MM.1S (cell line): ENCODE measurements around the gene GNL3.
"Not testable (repeated sequence)": the region's sequence is repeated elsewhere in the genome, so short reads cannot be mapped to it uniquely, and the experiment has no call there.

Experiments
- DNase-seq: peaks from one replicate; pipeline ENCODE4 v3.0.0-alpha.2; 2015
- H2AFZ ChIP-seq: fragments of 300-600 bp; sonication (generic); 2 replicates; pipeline ENCODE4 v1.6.0; 2016; ENCODE audit warnings: antibody characterized with exemption, low read length
- H3F3A ChIP-seq: fragments of 300-600 bp; sonication (generic); 2 replicates; pipeline ENCODE4 v1.6.1; 2016; ENCODE audit warnings: mild to moderate bottlenecking, antibody characterized with exemption, low read length, moderate library complexity, mixed read lengths; ENCODE audit not compliant: insufficient read depth
- H3K27ac ChIP-seq: fragments of 300-600 bp; sonication (generic); 2 replicates; pipeline ENCODE4 v1.5.1; 2016; ENCODE audit warnings: mild to moderate bottlenecking, low read length
- H3K27me3 ChIP-seq: fragments of 300-600 bp; sonication (generic); replicated peaks from 2 replicates; pipeline ENCODE4 v1.6.0; 2016; ENCODE audit warnings: low read length; ENCODE audit not compliant: insufficient read depth
- H3K36me3 ChIP-seq: fragments of 300-600 bp; sonication (generic); replicated peaks from 2 replicates; pipeline ENCODE4 v1.6.1; 2016; ENCODE audit warnings: mild to moderate bottlenecking, low read length, mixed read lengths; ENCODE audit not compliant: insufficient read depth
- H3K4me1 ChIP-seq: fragments of 300-600 bp; sonication (generic); 2 replicates; pipeline ENCODE4 v1.6.1; 2016; ENCODE audit warnings: low read length, mixed read lengths
- H3K4me2 ChIP-seq: fragments of 300-600 bp; sonication (generic); 2 replicates; pipeline ENCODE4 v1.6.0; 2016; ENCODE audit warnings: low read depth, low read length
- H3K4me3 ChIP-seq: fragments of 300-600 bp; sonication (generic); 2 replicates; pipeline ENCODE4 v1.5.1; 2016; ENCODE audit warnings: low read length, mixed read lengths
- H3K79me2 ChIP-seq: fragments of 300-600 bp; sonication (generic); 2 replicates; pipeline ENCODE4 v1.6.1; 2016; ENCODE audit warnings: mixed run types, low read length, mixed read lengths
- H3K9ac ChIP-seq: fragments of 300-600 bp; sonication (generic); 2 replicates; pipeline ENCODE4 v1.6.1; 2016; ENCODE audit warnings: low read length, mixed read lengths
- H3K9me2 ChIP-seq: fragments of 300-600 bp; sonication (generic); replicated peaks from 2 replicates; pipeline ENCODE4 v1.6.1; 2016; ENCODE audit warnings: mild to moderate bottlenecking, low read length, mixed read lengths; ENCODE audit not compliant: insufficient read depth
- H3K9me3 ChIP-seq: fragments of 300-600 bp; sonication (generic); replicated peaks from 2 replicates; pipeline ENCODE4 v1.6.1; 2016; ENCODE audit warnings: mild to moderate bottlenecking, low read length, mixed read lengths; ENCODE audit not compliant: insufficient read depth
- H4K20me1 ChIP-seq: fragments of 300-600 bp; sonication (generic); 2 replicates; pipeline ENCODE4 v1.6.1; 2016; ENCODE audit warnings: mild to moderate bottlenecking, low read length, moderate library complexity, mixed read lengths; ENCODE audit not compliant: insufficient read depth
- CTCF ChIP-seq: fragments of 300-600 bp; sonication (generic); IDR thresholded peaks from 2 replicates; pipeline ENCODE4 v1.5.1; 2016; ENCODE audit warnings: antibody characterized with exemption, low read length, mixed read lengths
- EZH2 ChIP-seq: fragments of 300-600 bp; sonication (generic); optimal IDR thresholded peaks from 2 replicates; pipeline ENCODE3; 2017; ENCODE audit warnings: low read depth, mild to moderate bottlenecking, antibody characterized with exemption, low read length, mixed read lengths
- EZH2phosphoT487 ChIP-seq: fragments of 300-600 bp; sonication (generic); IDR thresholded peaks from 2 replicates; pipeline ENCODE4 v1.6.1; 2018; ENCODE audit warnings: antibody characterized with exemption, low read length

The GNL3 gene

GRCh38 chr3:52670621-52671521 is 15.0 kb upstream of the GNL3 start:
- Histone ChIP-seq H3K36me3 (peaks cover 5% of the 10 kb centered on the region; the same call in 1 of the 2 replicates), H3K27me3 (no peaks in the 10 kb centered on the region), H3K4me3 (no peak overlapping the region), H4K20me1 (no peaks in the 10 kb centered on the region), H3K27ac (no peak overlapping the region), H2AFZ (no peak overlapping the region), H3K4me1 (no peaks in the 10 kb centered on the region), H3F3A (no peaks in the 10 kb centered on the region), H3K79me2 (peaks cover 38% of the 10 kb centered on the region), H3K9me3 (no peaks in the 10 kb centered on the region), H3K9me2 (no peaks in the 10 kb centered on the region), H3K9ac (no peak overlapping the region), H3K4me2 (no peak overlapping the region)
- no peak for TF ChIP-seq EZH2
- TF ChIP-seq CTCF, result no peak
- TF ChIP-seq EZH2phosphoT487, result no peak
- no peak for DNase-seq

- Histone ChIP-seq H3K9me3 (no peaks in the 10 kb centered on the region), H3K9me2 (no peaks in the 10 kb centered on the region), H3K27ac (no peak overlapping the region), H3F3A (no peaks in the 10 kb centered on the region), H2AFZ (no peak overlapping the region), H3K79me2 (peaks cover 44% of the 10 kb centered on the region), H3K4me2 (no peak overlapping the region), H4K20me1 (no peaks in the 10 kb centered on the region), H3K4me3 (no peak overlapping the region), H3K36me3 (peaks cover 5% of the 10 kb centered on the region; the same call in 1 of the 2 replicates), H3K9ac (no peak overlapping the region), H3K27me3 (no peaks in the 10 kb centered on the region), H3K4me1 (no peaks in the 10 kb centered on the region)
- TF ChIP-seq CTCF (no peak), EZH2phosphoT487 (no peak), EZH2 (no peak)
- DNase-seq, result no peak
Observed at GRCh38 chr3:52671676-52672075, 14.2 kb upstream of the GNL3 start.

- peaks cover 61% of the 10 kb centered on the region for H3K79me2 ChIP-seq
- H3K27ac ChIP-seq, H2AFZ ChIP-seq, H3K4me2 ChIP-seq, H3K9me2 ChIP-seq, H3K4me3 ChIP-seq, H3F3A ChIP-seq, H4K20me1 ChIP-seq, H3K4me1 ChIP-seq, DNase-seq, H3K9me3 ChIP-seq, H3K9ac ChIP-seq, H3K27me3 ChIP-seq: not testable (repeated sequence)
- peaks cover 14% of the 10 kb centered on the region; the same call in 1 of the 2 replicates for H3K36me3 ChIP-seq
Observed at GRCh38 chr3:52676201-52676600, 9.6 kb upstream of the GNL3 start.
